Testis (tissue), 3 donors: Measurements from ENCODE around the gene ACOX2. TPM values are rescaled to one million over a fixed set of nuclear protein-coding genes. Genes with fewer than 3 reads are reported as not detected.

Experiments
- DNase-seq: peaks from one replicate; pipeline ENCODE4 v3.0.0-alpha.2; 2019
- H3K27ac ChIP-seq, 2 donors: fragments of 200-600 bp; sonication (generic); one replicate each; pipeline ENCODE4 v1.5.1; 2019
- H3K27me3 ChIP-seq: fragments of 200-600 bp; sonication (generic); one replicate; pipeline ENCODE4 v1.5.1; 2019
- H3K36me3 ChIP-seq: fragments of 200-600 bp; sonication (generic); one replicate; pipeline ENCODE4 v1.5.1; 2017; ENCODE audit warnings: low read depth; ENCODE audit errors: missing control alignments
- H3K4me1 ChIP-seq: fragments of 200-600 bp; sonication (generic); one replicate; pipeline ENCODE4 v1.5.1; 2019
- H3K4me3 ChIP-seq, 2 donors: fragments of 200-600 bp; sonication (generic); one replicate each; pipeline ENCODE4 v1.5.1; 2017 to 2019
- H3K9me3 ChIP-seq: fragments of 200-600 bp; sonication (generic); one replicate; pipeline ENCODE4 v1.5.1; 2017
- POLR2A ChIP-seq: fragments of 450-650 bp; IDR thresholded peaks from one replicate; pipeline ENCODE4 v1.6.1; 2017; ENCODE audit warnings: antibody characterized with exemption, mild to moderate bottlenecking, moderate library complexity
- WGBS, 2 donors: methylation state at CpG; one replicate each; pipeline ENCODE4 v1.1.5; 2018; 5-methylcytosine and 5-hydroxymethylcytosine counted together
- intact Hi-C: fragments of 100-400 bp; cut with DNase I; formaldehyde crosslinking; loops from one replicate; pipeline ENCODE4 v1.15.1; 2023; ENCODE audit warnings: low total_unique reads
- polyA plus RNA-seq: library from polyadenylated mRNA; stranded (reverse); fragments of 350-450 nt; fragmentation: Illumina TruSeq; extraction: RNeasy Lipid Tissue Mini Kit (QIAGEN cat#74804); gene quantifications from one replicate; pipeline ENCODE4 v1.2.3, GENCODE V29; 2014; ENCODE audit warnings: low read depth, low replicate concordance; ENCODE audit not compliant: insufficient read depth
- total RNA-seq, 2 donors: library from RNA; depleted of rRNA; stranded (reverse); fragments of >200 nt; gene quantifications; one replicate each; pipeline ENCODE4 v1.2.3, GENCODE V29; 2016
- TF ChIP-seq, protein P1 (sequence below), 3 experiments: fragments of 450-650 bp in 2 of 3; fragments of 200-600 bp in 1 of 3; sonication (generic) in 1 of 3; IDR thresholded peaks; one replicate each; pipeline ENCODE4 v1.5.1; 2016 to 2019; ENCODE audit warnings: antibody characterized with exemption in 3 of 3, mild to moderate bottlenecking in 2 of 3, moderate library complexity in 1 of 3

ACOX2 gene
- total and polyA plus RNA-seq, 3 donors from 2014 or later: 27.1 to 55.9 (median 46.1) TPM

DNA sequence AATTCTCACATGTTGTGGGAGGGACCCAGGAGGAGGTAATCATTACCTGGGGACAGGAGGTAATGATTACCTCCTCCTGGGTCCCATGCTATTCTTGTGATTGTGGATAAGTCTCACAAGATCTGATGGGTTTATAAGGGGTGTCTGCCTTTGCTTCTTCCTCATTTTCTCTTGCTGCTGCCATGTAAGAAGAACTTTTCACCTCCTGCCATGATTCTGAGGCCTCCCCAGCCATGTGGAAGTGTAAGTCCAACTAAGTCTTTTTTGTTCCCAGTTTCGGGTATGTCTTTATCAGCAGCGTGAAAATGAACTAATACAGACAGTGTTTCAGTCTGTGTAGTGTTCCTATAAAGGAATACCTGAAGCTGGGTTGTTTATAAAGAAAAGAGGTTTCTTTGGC lies 58.2 kb downstream of the ACOX2 start:
- no peak for DNase-seq
- intact Hi-C loops: no loop called here
- whole genome bisulfite sequencing, 2 donors: 88 to 98% methylated on average over 2 of the region's 2 CpGs
- Histone ChIP-seq H3K4me3 (no peak overlapping the region), H3K4me1 (no peaks in the 10 kb centered on the region), H3K36me3 (no peaks in the 10 kb centered on the region), H3K9me3 (no peaks in the 10 kb centered on the region), H3K27me3 (no peaks in the 10 kb centered on the region), H3K27ac (no peak overlapping the region)
- TF ChIP-seq, protein P1, sequence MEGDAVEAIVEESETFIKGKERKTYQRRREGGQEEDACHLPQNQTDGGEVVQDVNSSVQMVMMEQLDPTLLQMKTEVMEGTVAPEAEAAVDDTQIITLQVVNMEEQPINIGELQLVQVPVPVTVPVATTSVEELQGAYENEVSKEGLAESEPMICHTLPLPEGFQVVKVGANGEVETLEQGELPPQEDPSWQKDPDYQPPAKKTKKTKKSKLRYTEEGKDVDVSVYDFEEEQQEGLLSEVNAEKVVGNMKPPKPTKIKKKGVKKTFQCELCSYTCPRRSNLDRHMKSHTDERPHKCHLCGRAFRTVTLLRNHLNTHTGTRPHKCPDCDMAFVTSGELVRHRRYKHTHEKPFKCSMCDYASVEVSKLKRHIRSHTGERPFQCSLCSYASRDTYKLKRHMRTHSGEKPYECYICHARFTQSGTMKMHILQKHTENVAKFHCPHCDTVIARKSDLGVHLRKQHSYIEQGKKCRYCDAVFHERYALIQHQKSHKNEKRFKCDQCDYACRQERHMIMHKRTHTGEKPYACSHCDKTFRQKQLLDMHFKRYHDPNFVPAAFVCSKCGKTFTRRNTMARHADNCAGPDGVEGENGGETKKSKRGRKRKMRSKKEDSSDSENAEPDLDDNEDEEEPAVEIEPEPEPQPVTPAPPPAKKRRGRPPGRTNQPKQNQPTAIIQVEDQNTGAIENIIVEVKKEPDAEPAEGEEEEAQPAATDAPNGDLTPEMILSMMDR (IDR thresholded peaks at IDR 0.05): no peak
- no peak for TF ChIP-seq POLR2A

GRCh38 chr3:58474967-58475578 lies 61.9 kb downstream of the ACOX2 start:
- DNase-seq: no peak
- Histone ChIP-seq H3K9me3 (no peaks in the 10 kb centered on the region), H3K4me1 (no peaks in the 10 kb centered on the region), H3K27ac (no peak overlapping the region), H3K36me3 (no peaks in the 10 kb centered on the region), H3K4me3 (no peak overlapping the region), H3K27me3 (no peaks in the 10 kb centered on the region)
- WGBS, 2 donors: 80 to 89% methylated on average over 3 of the region's 3 CpGs
- TF ChIP-seq, protein P1 (IDR thresholded peaks at IDR 0.05): no peak
- no peak for TF ChIP-seq POLR2A
- intact Hi-C loops: no loop called here

- Histone ChIP-seq H3K4me1 (no peaks in the 10 kb centered on the region), H3K36me3 (no peaks in the 10 kb centered on the region), H3K27me3 (no peaks in the 10 kb centered on the region), H3K4me3 (no peak overlapping the region), H3K27ac (no peak overlapping the region), H3K9me3 (no peaks in the 10 kb centered on the region)
- intact Hi-C loops: no loop called here
- TF ChIP-seq, protein P1 (IDR thresholded peaks at IDR 0.05): no peak
- TF ChIP-seq POLR2A: no peak
- WGBS, 2 donors: 87 to 100% methylated on average over 1 of the region's 1 CpG
- DNase-seq: no peak
Measured at GRCh38 chr3:58474348-58474911, 62.6 kb downstream of the ACOX2 start.

- Histone ChIP-seq H3K9me3 (no peaks in the 10 kb centered on the region), H3K4me3 (no peak overlapping the region), H3K27ac (no peak overlapping the region), H3K36me3 (no peaks in the 10 kb centered on the region), H3K4me1 (no peaks in the 10 kb centered on the region), H3K27me3 (no peaks in the 10 kb centered on the region)
- DNase-seq: no peak
- intact Hi-C loops: no loop called here
- WGBS, 2 donors: 94 to 97% methylated on average over 1 of the region's 1 CpG
- TF ChIP-seq, protein P1 (IDR thresholded peaks at IDR 0.05): no peak
- no peak for TF ChIP-seq POLR2A
Measured at GRCh38 chr3:58473275-58473674, 63.7 kb downstream of the ACOX2 start.
